HG02678 (cell line): Measurements from ENCODE around the gene TMEM52B.

ENCODE experiments used
- ATAC-seq: cut with Tn5 transposase; IDR thresholded peaks from one replicate; pipeline ENCODE4 v1.9.1; 2021; ENCODE audit warnings: mild to moderate bottlenecking, moderate library complexity; ENCODE audit not compliant: unreplicated experiment

Gene TMEM52B

DNA sequence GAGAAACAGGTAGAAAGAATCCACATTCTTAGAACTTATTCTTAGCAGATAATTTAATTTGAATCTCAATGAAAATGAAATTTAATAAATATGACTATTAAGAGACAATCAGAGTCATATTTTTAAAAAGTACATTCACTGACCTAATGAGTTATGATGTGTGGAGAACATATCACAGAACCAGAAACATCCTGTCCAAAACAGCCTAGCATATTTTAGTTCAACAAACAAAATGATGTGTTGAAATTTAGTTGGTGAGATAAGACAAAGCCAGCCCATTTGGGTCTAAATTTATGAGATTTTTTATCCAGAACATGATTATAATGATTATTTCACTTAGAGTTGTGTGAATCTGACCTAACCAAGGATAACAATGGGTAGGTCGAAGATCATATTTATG is 59.7 kb downstream of the TMEM52B start:
- no peak for ATAC-seq

DNA sequence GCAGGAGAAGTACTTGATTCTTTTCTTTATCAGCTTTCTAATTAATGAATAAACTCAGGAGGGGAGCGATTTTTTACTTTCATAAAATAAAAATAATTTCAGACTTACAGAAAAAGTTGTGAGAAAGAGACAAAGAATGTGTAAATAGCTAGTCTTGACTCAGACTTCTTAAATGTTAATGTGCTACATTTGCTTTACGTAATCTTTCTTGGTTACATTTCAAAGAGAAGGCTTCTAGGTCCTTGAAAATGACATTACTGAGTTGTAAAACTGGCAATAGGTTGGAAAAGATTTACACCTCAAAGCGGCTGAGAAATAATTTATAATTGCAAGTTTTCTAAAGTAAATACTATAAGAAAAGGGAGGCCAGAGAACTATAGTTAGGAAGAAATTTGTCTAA is 62.5 kb downstream of the TMEM52B start:
- no peak for ATAC-seq
